ENCODE data around the gene JAML. TPM values are rescaled to one million over a fixed set of nuclear protein-coding genes. Genes with fewer than 3 reads are reported as not detected.

The JAML gene
- polyA plus RNA-seq, 1 donor from 2014 or later: 0.28 TPM

- no peak overlapping the region for H3K9ac ChIP-seq (ENCODE audit: low read length)
- H3K4me3 ChIP-seq (ENCODE audit: low read length): no peak overlapping the region
- TF ChIP-seq, protein P1, sequence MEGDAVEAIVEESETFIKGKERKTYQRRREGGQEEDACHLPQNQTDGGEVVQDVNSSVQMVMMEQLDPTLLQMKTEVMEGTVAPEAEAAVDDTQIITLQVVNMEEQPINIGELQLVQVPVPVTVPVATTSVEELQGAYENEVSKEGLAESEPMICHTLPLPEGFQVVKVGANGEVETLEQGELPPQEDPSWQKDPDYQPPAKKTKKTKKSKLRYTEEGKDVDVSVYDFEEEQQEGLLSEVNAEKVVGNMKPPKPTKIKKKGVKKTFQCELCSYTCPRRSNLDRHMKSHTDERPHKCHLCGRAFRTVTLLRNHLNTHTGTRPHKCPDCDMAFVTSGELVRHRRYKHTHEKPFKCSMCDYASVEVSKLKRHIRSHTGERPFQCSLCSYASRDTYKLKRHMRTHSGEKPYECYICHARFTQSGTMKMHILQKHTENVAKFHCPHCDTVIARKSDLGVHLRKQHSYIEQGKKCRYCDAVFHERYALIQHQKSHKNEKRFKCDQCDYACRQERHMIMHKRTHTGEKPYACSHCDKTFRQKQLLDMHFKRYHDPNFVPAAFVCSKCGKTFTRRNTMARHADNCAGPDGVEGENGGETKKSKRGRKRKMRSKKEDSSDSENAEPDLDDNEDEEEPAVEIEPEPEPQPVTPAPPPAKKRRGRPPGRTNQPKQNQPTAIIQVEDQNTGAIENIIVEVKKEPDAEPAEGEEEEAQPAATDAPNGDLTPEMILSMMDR (IDR thresholded peaks at IDR 0.05; ENCODE audit: poor library complexity, severe bottlenecking): no peak
- H3K4me2 ChIP-seq (ENCODE audit: low read length): no peak overlapping the region
- H3K79me2 ChIP-seq (replicated peaks; ENCODE audit: insufficient read depth, low read length): no peaks in the 10 kb centered on the region
- no peaks in the 10 kb centered on the region for H3K9me2 ChIP-seq (ENCODE audit: insufficient read depth, low read length)
- no peaks in the 10 kb centered on the region for H3K27me3 ChIP-seq (ENCODE audit: insufficient read depth, low read depth, low read length)
- no peaks in the 10 kb centered on the region for H3K36me3 ChIP-seq (ENCODE audit: insufficient read depth, low read length)
- no peak overlapping the region for H3K27ac ChIP-seq (ENCODE audit: low read length)
- no peak overlapping the region for H2AFZ ChIP-seq (ENCODE audit: low read depth, low read length)
- no peaks in the 10 kb centered on the region for H4K20me1 ChIP-seq (ENCODE audit: insufficient read depth)
- H3F3A ChIP-seq (ENCODE audit: insufficient read depth, low read length, poor library complexity, severe bottlenecking): no peaks in the 10 kb centered on the region
- H3K9me3 ChIP-seq (ENCODE audit: low read length): no peaks in the 10 kb centered on the region
These were observed 10.0 kb upstream of the JAML start for GRCh38 chr11:118234833-118235232.

DNA sequence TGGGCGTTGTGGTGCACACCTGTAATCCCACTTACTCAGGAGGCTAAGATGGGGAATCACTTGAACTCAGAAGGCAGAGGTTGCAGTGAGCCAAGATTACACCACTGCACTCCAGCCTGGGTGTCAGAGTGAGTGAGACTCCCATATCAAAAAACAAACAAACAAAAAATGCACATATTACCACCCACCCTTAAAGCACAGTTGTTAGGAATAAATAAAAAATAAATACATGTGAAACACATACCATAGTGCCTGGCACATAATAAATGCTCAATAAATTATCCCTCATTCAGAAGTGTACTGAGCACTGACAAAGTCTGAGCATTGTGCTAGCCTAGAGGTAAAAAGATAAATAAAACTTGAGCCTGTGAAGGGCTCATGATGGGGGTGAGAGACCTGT lies 9.0 kb upstream of the JAML start:
- no peak for TF ChIP-seq RAD21 (conservative IDR thresholded peaks at IDR 0.05)
- no peak for TF ChIP-seq EP300 (conservative IDR thresholded peaks at IDR 0.05; ENCODE audit: poor library complexity, severe bottlenecking)
- TF ChIP-seq SMC3 (conservative IDR thresholded peaks at IDR 0.05; ENCODE audit: poor library complexity): no peak
- TF ChIP-seq TAF1 (IDR thresholded peaks at IDR 0.05; ENCODE audit: low read depth): no peak
- TF ChIP-seq POLR2AphosphoS5 (IDR thresholded peaks at IDR 0.05): no peak
- no peak for TF ChIP-seq REST (IDR thresholded peaks at IDR 0.05; ENCODE audit: borderline replicate concordance)
- TF ChIP-seq, protein P1 (IDR thresholded peaks at IDR 0.05; ENCODE audit: poor library complexity, severe bottlenecking): no peak
- no peak for TF ChIP-seq EZH2 (IDR thresholded peaks at IDR 0.05; ENCODE audit: borderline replicate concordance, insufficient read depth, low read length, poor library complexity, severe bottlenecking)
- TF ChIP-seq MXI1 (conservative IDR thresholded peaks at IDR 0.05; ENCODE audit: poor library complexity, severe bottlenecking): no peak
- no peak overlapping the region for H3K9ac ChIP-seq (ENCODE audit: low read length)
- no peaks in the 10 kb centered on the region for H3F3A ChIP-seq (ENCODE audit: insufficient read depth, low read length, poor library complexity, severe bottlenecking)
- H3K27ac ChIP-seq (ENCODE audit: low read length): no peak overlapping the region
- H3K27me3 ChIP-seq (ENCODE audit: insufficient read depth, low read depth, low read length): no peaks in the 10 kb centered on the region
- no peaks in the 10 kb centered on the region for H4K20me1 ChIP-seq (ENCODE audit: insufficient read depth)
- H3K9me3 ChIP-seq (ENCODE audit: low read length): no peaks in the 10 kb centered on the region
- H3K4me3 ChIP-seq (ENCODE audit: low read length): no peak overlapping the region
- H3K79me2 ChIP-seq (replicated peaks; ENCODE audit: insufficient read depth, low read length): no peaks in the 10 kb centered on the region
- H3K4me2 ChIP-seq (ENCODE audit: low read length): no peak overlapping the region
- H3K9me2 ChIP-seq (ENCODE audit: insufficient read depth, low read length): no peaks in the 10 kb centered on the region
- H2AFZ ChIP-seq (ENCODE audit: low read depth, low read length): no peak overlapping the region
- H3K36me3 ChIP-seq (ENCODE audit: insufficient read depth, low read length): no peaks in the 10 kb centered on the region

Measured in neural cell (in vitro differentiated cells).